Measurements from ENCODE around the gene STK4.

DNA sequence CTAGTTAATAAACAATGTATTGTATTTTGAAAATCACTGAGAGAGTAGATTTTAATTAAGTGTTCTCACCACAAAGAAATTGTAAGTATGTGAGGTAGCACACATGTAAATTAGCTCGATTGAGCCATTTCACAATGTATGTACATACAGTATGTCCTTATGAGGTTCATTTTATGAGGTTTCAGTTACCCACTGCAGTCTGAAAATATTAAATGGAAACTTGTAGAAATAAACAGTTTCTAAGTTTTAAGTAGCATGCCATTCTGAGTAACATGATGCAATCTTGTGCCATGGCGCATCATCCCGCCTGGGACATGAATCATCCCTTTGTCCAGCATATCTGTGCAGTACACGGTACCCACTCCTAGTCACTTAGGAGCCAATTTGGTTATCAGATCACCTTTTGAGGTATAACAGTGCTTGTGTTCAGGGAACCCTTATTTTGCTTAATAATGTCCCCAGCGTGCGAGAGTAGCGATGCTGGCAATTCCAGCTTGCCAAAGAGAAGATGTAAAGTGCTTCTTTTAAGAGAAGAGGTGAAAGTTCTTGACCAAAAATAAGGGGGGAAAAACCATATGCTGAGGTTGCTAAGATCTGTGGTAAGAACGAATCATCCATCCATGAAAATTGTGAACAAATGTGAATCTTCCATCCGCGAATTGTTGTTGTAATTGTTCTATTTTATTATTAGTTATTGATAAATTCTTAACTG lies 69.9 kb downstream of the STK4 start:
- TF ChIP-seq EP300 (IDR thresholded peaks at IDR 0.05) (no peak), POLR2A (IDR thresholded peaks at IDR 0.05) (no peak)

Measured in gastroesophageal sphincter (tissue), 2 donors.